Endothelial cell of umbilical vein (primary cell): ENCODE results near the gene ATRNL1.

ENCODE experiments used
- EZH2 ChIP-seq: IDR thresholded peaks from 2 replicates; pipeline ENCODE4 v1.6.1; 2012; ENCODE audit warnings: borderline replicate concordance, low read depth, mild to moderate bottlenecking, moderate library complexity, low read length, inconsistent platforms; ENCODE audit not compliant: severe bottlenecking
- JUN ChIP-seq: IDR thresholded peaks from 2 replicates; pipeline ENCODE4 v1.6.1; 2011; ENCODE audit warnings: borderline replicate concordance, low read depth; ENCODE audit not compliant: insufficient read length, insufficient read depth
- POLR2A ChIP-seq: IDR thresholded peaks from 2 replicates; pipeline ENCODE4 v1.6.1; 2012; ENCODE audit warnings: low read depth, mild to moderate bottlenecking, control low read depth, low read length
- POLR2AphosphoS5 ChIP-seq: IDR thresholded peaks from 2 replicates; pipeline ENCODE4 v1.6.1; 2012; ENCODE audit warnings: low read depth, mild to moderate bottlenecking, control low read depth, low read length, moderate library complexity; ENCODE audit not compliant: insufficient read depth
- TF ChIP-seq, protein P1 (sequence below): IDR thresholded peaks from 2 replicates; pipeline ENCODE4 v1.6.1; 2011; ENCODE audit not compliant: insufficient read depth, insufficient read length
- TF ChIP-seq, protein P2 (sequence below), 2 donors: IDR thresholded peaks; 1 replicate in 1 of 2; 2 replicates in 1 of 2; pipeline ENCODE4 v1.5.1; 2011; ENCODE audit warnings: low read length in 2 of 2, mild to moderate bottlenecking in 2 of 2, moderate library complexity in 2 of 2, control low read depth in 1 of 2, inconsistent platforms in 1 of 2, low read depth in 1 of 2; ENCODE audit not compliant: insufficient read depth in 1 of 2; ENCODE audit errors: extremely low read depth in 1 of 2

DNA sequence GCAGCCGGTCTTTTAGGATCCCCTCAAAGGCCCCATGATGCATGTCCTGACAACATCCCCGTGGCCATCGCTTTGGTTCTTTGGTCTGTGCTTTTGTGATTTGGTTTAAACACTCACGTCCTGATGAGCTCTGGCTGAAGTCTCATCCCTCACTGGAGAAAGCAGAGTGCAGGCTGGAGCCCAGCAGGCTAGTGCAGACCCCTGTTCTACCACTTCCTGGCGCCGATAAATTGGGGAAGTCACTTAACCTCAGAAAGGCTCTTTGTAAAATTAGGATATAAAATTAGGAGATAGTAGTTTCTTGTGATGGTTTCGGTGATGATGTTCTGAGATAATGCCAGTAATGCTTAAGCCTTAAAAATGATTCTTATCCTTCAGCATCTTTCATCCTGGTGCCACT lies 872.2 kb downstream of the ATRNL1 start:
- TF ChIP-seq, protein P1, sequence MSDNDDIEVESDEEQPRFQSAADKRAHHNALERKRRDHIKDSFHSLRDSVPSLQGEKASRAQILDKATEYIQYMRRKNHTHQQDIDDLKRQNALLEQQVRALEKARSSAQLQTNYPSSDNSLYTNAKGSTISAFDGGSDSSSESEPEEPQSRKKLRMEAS = no peak
- no peak for TF ChIP-seq POLR2A
- TF ChIP-seq, protein P2, sequence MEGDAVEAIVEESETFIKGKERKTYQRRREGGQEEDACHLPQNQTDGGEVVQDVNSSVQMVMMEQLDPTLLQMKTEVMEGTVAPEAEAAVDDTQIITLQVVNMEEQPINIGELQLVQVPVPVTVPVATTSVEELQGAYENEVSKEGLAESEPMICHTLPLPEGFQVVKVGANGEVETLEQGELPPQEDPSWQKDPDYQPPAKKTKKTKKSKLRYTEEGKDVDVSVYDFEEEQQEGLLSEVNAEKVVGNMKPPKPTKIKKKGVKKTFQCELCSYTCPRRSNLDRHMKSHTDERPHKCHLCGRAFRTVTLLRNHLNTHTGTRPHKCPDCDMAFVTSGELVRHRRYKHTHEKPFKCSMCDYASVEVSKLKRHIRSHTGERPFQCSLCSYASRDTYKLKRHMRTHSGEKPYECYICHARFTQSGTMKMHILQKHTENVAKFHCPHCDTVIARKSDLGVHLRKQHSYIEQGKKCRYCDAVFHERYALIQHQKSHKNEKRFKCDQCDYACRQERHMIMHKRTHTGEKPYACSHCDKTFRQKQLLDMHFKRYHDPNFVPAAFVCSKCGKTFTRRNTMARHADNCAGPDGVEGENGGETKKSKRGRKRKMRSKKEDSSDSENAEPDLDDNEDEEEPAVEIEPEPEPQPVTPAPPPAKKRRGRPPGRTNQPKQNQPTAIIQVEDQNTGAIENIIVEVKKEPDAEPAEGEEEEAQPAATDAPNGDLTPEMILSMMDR (IDR thresholded peaks at IDR 0.05; ENCODE audit: extremely low read depth in 1 of 2, insufficient read depth in 1 of 2, low read depth in 1 of 2, low read length in 2 of 2) = no peak
- no peak for TF ChIP-seq POLR2AphosphoS5
- TF ChIP-seq EZH2 = no peak
- TF ChIP-seq JUN = no peak
